Mammary epithelial cell (primary cell): ENCODE data around the gene LCE1F.

Experiments used
- EZH2 ChIP-seq: IDR thresholded peaks from 2 replicates; pipeline ENCODE4 v1.6.1; 2012; ENCODE audit warnings: low read length, inconsistent platforms, borderline replicate concordance
- TF ChIP-seq, protein P1 (sequence below), 2 donors: IDR thresholded peaks in 1 of 2; conservative IDR thresholded peaks in 1 of 2; 2 replicates each; pipeline ENCODE4 v1.5.1; 2011 to 2012; ENCODE audit warnings: inconsistent platforms in 2 of 2, low read length in 2 of 2, mild to moderate bottlenecking in 2 of 2, control low read depth in 1 of 2, low read depth in 1 of 2; ENCODE audit not compliant: insufficient read depth in 1 of 2; ENCODE audit errors: extremely low read depth in 1 of 2

DNA sequence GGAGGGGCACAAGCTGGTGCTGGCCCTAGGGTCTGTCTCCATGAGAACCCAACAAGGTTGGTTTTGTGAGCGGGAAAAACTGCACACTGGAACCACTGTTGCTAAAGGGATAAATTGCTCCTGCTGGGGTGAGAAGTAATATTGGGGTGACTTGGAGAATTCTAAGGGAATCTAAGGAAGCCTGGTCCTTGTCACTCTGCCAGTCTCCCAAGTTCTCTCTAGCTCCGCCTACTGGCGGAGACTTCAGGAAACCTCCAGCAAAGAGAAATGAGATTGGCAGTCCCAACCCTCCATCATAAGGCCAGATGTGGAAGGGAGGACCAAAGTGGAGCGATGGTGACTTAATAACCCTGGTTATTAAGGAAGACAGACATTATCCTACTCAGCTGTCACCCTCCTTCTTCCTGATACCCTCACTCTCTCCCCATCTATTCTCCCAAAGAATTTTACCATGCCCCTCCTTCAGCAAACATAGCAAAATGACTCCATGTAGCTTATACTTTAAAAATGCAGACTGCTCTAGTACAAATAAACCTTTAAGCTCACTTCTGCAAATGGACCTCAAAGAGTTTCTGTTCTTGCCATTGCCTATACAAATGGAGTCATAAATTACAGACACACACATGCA is 2.7 kb downstream of the LCE1F start:
- TF ChIP-seq, protein P1, sequence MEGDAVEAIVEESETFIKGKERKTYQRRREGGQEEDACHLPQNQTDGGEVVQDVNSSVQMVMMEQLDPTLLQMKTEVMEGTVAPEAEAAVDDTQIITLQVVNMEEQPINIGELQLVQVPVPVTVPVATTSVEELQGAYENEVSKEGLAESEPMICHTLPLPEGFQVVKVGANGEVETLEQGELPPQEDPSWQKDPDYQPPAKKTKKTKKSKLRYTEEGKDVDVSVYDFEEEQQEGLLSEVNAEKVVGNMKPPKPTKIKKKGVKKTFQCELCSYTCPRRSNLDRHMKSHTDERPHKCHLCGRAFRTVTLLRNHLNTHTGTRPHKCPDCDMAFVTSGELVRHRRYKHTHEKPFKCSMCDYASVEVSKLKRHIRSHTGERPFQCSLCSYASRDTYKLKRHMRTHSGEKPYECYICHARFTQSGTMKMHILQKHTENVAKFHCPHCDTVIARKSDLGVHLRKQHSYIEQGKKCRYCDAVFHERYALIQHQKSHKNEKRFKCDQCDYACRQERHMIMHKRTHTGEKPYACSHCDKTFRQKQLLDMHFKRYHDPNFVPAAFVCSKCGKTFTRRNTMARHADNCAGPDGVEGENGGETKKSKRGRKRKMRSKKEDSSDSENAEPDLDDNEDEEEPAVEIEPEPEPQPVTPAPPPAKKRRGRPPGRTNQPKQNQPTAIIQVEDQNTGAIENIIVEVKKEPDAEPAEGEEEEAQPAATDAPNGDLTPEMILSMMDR (conservative IDR thresholded peaks at IDR 0.05 in 1 of 2, IDR thresholded peaks at IDR 0.05 in 1 of 2; ENCODE audit: extremely low read depth in 1 of 2, insufficient read depth in 1 of 2, low read depth in 1 of 2, low read length in 2 of 2) = peak; percentile 29 to 60
- TF ChIP-seq EZH2 = no peak
